WTC11 (cell line): ENCODE measurements around the gene HELLS. TPM values are rescaled to one million over a fixed set of nuclear protein-coding genes. Genes with fewer than 3 reads are reported as not detected.

ENCODE experiments used
- ATAC-seq: fragments of 200-7000 bp; cut with Tn5 transposase; 2 replicates; pipeline ENCODE4 v1.10.0; 2021; ENCODE audit warnings: mild to moderate bottlenecking, moderate library complexity
- CTCF ChIA-PET: fragments of 300-600 bp; sonication (Branson Sonifier 250); formaldehyde crosslinking; loops from one replicate; lab custom pipeline; 2021; ENCODE audit warnings: antibody characterized with exemption; lab: Charles Lee
- POLR2A ChIA-PET: fragments of 350-600 bp; sonication (Branson Sonifier 250); formaldehyde crosslinking; loops from one replicate; lab custom pipeline; 2021; ENCODE audit warnings: antibody characterized with exemption; lab: Charles Lee
- DNase-seq: peaks from one replicate; pipeline ENCODE4 v3.0.0; 2021; ENCODE audit warnings: low spot score
- H3K27ac Mint-ChIP-seq: 2 replicates; pipeline ENCODE4 v1.8.0; 2021; ENCODE audit warnings: mixed read lengths
- H3K27me3 Mint-ChIP-seq: 2 replicates; pipeline ENCODE4 v1.8.0; 2021; ENCODE audit warnings: low read depth, mild to moderate bottlenecking, moderate library complexity, mixed read lengths
- H3K36me3 Mint-ChIP-seq: 2 replicates; pipeline ENCODE4 v1.8.0; 2021; ENCODE audit warnings: mixed read lengths
- H3K4me1 Mint-ChIP-seq: 2 replicates; pipeline ENCODE4 v1.8.0; 2022; ENCODE audit warnings: mixed read lengths
- H3K4me3 Mint-ChIP-seq: 2 replicates; pipeline ENCODE4 v1.8.0; 2021; ENCODE audit warnings: mild to moderate bottlenecking, moderate library complexity, mixed read lengths
- H3K9me3 Mint-ChIP-seq: 2 replicates; pipeline ENCODE4 v1.8.0; 2021; ENCODE audit warnings: mixed read lengths
- CREM ChIP-seq: sonication (generic); formaldehyde crosslinking; IDR thresholded peaks from 2 replicates; pipeline ENCODE4 v1.8.1; 2022; ENCODE audit warnings: mild to moderate bottlenecking, missing genetic modification reagents, moderate library complexity
- ESRRA ChIP-seq: sonication (generic); formaldehyde crosslinking; IDR thresholded peaks from 2 replicates; pipeline ENCODE4 v1.8.1; 2022; ENCODE audit warnings: mild to moderate bottlenecking, missing genetic modification reagents, borderline replicate concordance
- GRHL2 ChIP-seq: fragments of 250-450 bp; sonication (Bioruptor Pico); IDR thresholded peaks from 2 replicates; pipeline ENCODE4 v1.8.0; 2022; ENCODE audit warnings: mild to moderate bottlenecking, moderate library complexity; ENCODE audit not compliant: insufficient replicate concordance, severe bottlenecking
- JAZF1 ChIP-seq: fragments of 250-450 bp; sonication (Bioruptor Pico); IDR thresholded peaks from 2 replicates; pipeline ENCODE4 v1.9.0; 2021; ENCODE audit warnings: moderate library complexity, mild to moderate bottlenecking, inconsistent platforms
- NFATC4 ChIP-seq: fragments of 250-450 bp; sonication (Bioruptor Pico); IDR thresholded peaks from 2 replicates; pipeline ENCODE4 v1.9.0; 2021; ENCODE audit warnings: mild to moderate bottlenecking
- SMAD3 ChIP-seq: sonication (generic); formaldehyde crosslinking; IDR thresholded peaks from 2 replicates; pipeline ENCODE4 v1.8.0; 2022; ENCODE audit warnings: missing genetic modification reagents, mild to moderate bottlenecking, borderline replicate concordance
- TEAD1 ChIP-seq: sonication (generic); formaldehyde crosslinking; IDR thresholded peaks from 2 replicates; pipeline ENCODE4 v1.8.0; 2022; ENCODE audit warnings: mild to moderate bottlenecking, missing genetic modification reagents
- TEAD4 ChIP-seq: sonication (generic); formaldehyde crosslinking; IDR thresholded peaks from 2 replicates; pipeline ENCODE4 v1.8.0; 2022; ENCODE audit warnings: mild to moderate bottlenecking, missing genetic modification reagents
- ZNF317 ChIP-seq: sonication (generic); formaldehyde crosslinking; IDR thresholded peaks from 2 replicates; pipeline ENCODE4 v1.8.1; 2023; ENCODE audit warnings: low read depth, mild to moderate bottlenecking, moderate library complexity, missing genetic modification reagents, borderline replicate concordance
- ZNF671 ChIP-seq: fragments of 250-450 bp; sonication (Bioruptor Pico); IDR thresholded peaks from 2 replicates; pipeline ENCODE4 v1.8.0; 2021; ENCODE audit warnings: mild to moderate bottlenecking
- total RNA-seq: library from RNA; stranded (reverse); gene quantifications from 3 replicates; pipeline ENCODE4 v1.2.3, GENCODE V29; 2021
- TF ChIP-seq, protein P1 (sequence below): sonication (generic); formaldehyde crosslinking; IDR thresholded peaks from 2 replicates; pipeline ENCODE4 v1.8.0; 2022; ENCODE audit warnings: missing genetic modification reagents
- TF ChIP-seq, protein P2 (sequence below): sonication (generic); formaldehyde crosslinking; IDR thresholded peaks from 2 replicates; pipeline ENCODE4 v1.8.0; 2022; ENCODE audit warnings: mild to moderate bottlenecking, missing genetic modification reagents
- TF ChIP-seq, protein P3 (sequence below): sonication (generic); formaldehyde crosslinking; IDR thresholded peaks from 2 replicates; pipeline ENCODE4 v1.8.1; 2023; ENCODE audit warnings: mild to moderate bottlenecking, missing genetic modification reagents
- TF ChIP-seq, protein P4 (sequence below): fragments of 250-450 bp; sonication (Bioruptor Pico); IDR thresholded peaks from 2 replicates; pipeline ENCODE4 v1.9.0; 2021; ENCODE audit warnings: mild to moderate bottlenecking
- TF ChIP-seq, protein P5 (sequence below): sonication (generic); formaldehyde crosslinking; IDR thresholded peaks from 2 replicates; pipeline ENCODE4 v1.8.1; 2023; ENCODE audit warnings: mild to moderate bottlenecking, missing genetic modification reagents, moderate library complexity
- TF ChIP-seq, protein P6 (sequence below): sonication (generic); formaldehyde crosslinking; IDR thresholded peaks from 2 replicates; pipeline ENCODE4 v1.8.1; 2023; ENCODE audit warnings: mild to moderate bottlenecking, missing genetic modification reagents, moderate library complexity
- TF ChIP-seq, protein P7 (sequence below): sonication (generic); formaldehyde crosslinking; conservative IDR thresholded peaks from 2 replicates; pipeline ENCODE4 v1.8.1; 2023; ENCODE audit warnings: mild to moderate bottlenecking, low read depth, missing genetic modification reagents, moderate library complexity
- TF ChIP-seq, protein P8 (sequence below): sonication (generic); formaldehyde crosslinking; IDR thresholded peaks from 2 replicates; pipeline ENCODE4 v1.8.0; 2023; ENCODE audit warnings: mild to moderate bottlenecking, missing genetic modification reagents

HELLS gene
- total RNA-seq, 1 experiment from 2014 or later, result 419 TPM

DNA sequence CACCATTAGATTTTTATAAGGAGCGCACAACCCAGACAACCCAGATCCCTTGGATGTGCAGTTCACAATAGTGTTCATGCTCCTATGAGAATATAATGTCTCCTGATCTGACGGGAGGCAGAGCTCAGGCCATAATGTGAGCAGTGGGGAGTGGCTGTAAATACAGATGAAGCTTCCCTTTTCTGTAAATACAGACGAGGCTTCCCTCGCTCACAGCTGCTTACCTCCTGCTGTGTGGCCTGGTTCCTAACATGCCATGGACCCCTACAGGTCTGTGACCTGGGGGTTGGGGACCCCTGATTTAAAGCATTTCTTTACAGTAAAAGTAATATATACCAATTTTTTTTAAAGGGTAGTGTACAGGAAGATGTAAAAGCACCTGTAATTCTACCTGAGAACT, 33.2 kb downstream of the HELLS start (continued):
- TF ChIP-seq, protein P1, sequence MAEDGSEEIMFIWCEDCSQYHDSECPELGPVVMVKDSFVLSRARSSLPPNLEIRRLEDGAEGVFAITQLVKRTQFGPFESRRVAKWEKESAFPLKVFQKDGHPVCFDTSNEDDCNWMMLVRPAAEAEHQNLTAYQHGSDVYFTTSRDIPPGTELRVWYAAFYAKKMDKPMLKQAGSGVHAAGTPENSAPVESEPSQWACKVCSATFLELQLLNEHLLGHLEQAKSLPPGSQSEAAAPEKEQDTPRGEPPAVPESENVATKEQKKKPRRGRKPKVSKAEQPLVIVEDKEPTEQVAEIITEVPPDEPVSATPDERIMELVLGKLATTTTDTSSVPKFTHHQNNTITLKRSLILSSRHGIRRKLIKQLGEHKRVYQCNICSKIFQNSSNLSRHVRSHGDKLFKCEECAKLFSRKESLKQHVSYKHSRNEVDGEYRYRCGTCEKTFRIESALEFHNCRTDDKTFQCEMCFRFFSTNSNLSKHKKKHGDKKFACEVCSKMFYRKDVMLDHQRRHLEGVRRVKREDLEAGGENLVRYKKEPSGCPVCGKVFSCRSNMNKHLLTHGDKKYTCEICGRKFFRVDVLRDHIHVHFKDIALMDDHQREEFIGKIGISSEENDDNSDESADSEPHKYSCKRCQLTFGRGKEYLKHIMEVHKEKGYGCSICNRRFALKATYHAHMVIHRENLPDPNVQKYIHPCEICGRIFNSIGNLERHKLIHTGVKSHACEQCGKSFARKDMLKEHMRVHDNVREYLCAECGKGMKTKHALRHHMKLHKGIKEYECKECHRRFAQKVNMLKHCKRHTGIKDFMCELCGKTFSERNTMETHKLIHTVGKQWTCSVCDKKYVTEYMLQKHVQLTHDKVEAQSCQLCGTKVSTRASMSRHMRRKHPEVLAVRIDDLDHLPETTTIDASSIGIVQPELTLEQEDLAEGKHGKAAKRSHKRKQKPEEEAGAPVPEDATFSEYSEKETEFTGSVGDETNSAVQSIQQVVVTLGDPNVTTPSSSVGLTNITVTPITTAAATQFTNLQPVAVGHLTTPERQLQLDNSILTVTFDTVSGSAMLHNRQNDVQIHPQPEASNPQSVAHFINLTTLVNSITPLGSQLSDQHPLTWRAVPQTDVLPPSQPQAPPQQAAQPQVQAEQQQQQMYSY, result no peak
- TF ChIP-seq GRHL2 (no peak), SMAD3 (no peak), NFATC4 (CRISPR knock-in tag) (no peak)
- TF ChIP-seq, protein P2, sequence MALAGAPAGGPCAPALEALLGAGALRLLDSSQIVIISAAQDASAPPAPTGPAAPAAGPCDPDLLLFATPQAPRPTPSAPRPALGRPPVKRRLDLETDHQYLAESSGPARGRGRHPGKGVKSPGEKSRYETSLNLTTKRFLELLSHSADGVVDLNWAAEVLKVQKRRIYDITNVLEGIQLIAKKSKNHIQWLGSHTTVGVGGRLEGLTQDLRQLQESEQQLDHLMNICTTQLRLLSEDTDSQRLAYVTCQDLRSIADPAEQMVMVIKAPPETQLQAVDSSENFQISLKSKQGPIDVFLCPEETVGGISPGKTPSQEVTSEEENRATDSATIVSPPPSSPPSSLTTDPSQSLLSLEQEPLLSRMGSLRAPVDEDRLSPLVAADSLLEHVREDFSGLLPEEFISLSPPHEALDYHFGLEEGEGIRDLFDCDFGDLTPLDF (CRISPR knock-in tag), result no peak
- TF ChIP-seq, protein P3, sequence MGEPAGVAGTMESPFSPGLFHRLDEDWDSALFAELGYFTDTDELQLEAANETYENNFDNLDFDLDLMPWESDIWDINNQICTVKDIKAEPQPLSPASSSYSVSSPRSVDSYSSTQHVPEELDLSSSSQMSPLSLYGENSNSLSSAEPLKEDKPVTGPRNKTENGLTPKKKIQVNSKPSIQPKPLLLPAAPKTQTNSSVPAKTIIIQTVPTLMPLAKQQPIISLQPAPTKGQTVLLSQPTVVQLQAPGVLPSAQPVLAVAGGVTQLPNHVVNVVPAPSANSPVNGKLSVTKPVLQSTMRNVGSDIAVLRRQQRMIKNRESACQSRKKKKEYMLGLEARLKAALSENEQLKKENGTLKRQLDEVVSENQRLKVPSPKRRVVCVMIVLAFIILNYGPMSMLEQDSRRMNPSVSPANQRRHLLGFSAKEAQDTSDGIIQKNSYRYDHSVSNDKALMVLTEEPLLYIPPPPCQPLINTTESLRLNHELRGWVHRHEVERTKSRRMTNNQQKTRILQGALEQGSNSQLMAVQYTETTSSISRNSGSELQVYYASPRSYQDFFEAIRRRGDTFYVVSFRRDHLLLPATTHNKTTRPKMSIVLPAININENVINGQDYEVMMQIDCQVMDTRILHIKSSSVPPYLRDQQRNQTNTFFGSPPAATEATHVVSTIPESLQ, result no peak

DNA sequence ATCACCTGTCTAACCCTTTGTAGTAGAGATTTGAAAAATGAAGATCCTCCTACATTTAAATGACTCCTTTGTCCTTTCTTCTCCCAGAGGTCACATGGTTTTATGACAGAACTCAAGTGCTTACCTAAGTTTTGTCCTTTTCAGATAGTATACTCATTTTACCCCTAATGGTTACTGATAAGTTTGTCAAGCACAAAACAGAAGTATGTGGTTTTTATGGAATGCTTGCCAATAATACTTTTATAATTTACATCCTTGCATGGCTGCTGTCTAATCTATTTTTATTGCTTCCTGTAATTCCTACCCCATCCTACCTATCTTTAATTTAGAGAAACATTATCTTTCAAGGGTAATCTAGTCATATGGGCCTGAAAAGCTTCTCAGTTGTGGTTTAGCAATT, 37.5 kb downstream of the HELLS start:
- no peaks in the 10 kb centered on the region for H3K4me1 Mint-ChIP-seq
- ChIA-PET POLR2A (no interaction called here), CTCF (no interaction called here)
- no peak overlapping the region for H3K4me3 Mint-ChIP-seq
- H3K36me3 Mint-ChIP-seq, result peaks cover 54% of the 10 kb centered on the region
- H3K27me3 Mint-ChIP-seq, result no peaks in the 10 kb centered on the region
- H3K27ac Mint-ChIP-seq, result no peak overlapping the region
- no peaks in the 10 kb centered on the region for H3K9me3 Mint-ChIP-seq
- DNase-seq (no peak), ATAC-seq (no peak)
- TF ChIP-seq ESRRA, result no peak
- TF ChIP-seq, protein P4, sequence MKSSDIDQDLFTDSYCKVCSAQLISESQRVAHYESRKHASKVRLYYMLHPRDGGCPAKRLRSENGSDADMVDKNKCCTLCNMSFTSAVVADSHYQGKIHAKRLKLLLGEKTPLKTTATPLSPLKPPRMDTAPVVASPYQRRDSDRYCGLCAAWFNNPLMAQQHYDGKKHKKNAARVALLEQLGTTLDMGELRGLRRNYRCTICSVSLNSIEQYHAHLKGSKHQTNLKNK, result no peak
- TF ChIP-seq, protein P5, sequence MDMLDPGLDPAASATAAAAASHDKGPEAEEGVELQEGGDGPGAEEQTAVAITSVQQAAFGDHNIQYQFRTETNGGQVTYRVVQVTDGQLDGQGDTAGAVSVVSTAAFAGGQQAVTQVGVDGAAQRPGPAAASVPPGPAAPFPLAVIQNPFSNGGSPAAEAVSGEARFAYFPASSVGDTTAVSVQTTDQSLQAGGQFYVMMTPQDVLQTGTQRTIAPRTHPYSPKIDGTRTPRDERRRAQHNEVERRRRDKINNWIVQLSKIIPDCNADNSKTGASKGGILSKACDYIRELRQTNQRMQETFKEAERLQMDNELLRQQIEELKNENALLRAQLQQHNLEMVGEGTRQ, result no peak
- TF ChIP-seq TEAD1 (CRISPR knock-in tag), result no peak
- no peak for TF ChIP-seq ZNF671 (CRISPR knock-in tag)
- no peak for TF ChIP-seq CREM (CRISPR knock-in tag)
- no peak for TF ChIP-seq TEAD4 (CRISPR knock-in tag)
- no peak for TF ChIP-seq ZNF317 (CRISPR knock-in tag)
- TF ChIP-seq, protein P6, sequence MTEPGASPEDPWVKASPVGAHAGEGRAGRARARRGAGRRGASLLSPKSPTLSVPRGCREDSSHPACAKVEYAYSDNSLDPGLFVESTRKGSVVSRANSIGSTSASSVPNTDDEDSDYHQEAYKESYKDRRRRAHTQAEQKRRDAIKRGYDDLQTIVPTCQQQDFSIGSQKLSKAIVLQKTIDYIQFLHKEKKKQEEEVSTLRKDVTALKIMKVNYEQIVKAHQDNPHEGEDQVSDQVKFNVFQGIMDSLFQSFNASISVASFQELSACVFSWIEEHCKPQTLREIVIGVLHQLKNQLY (CRISPR knock-in tag), result no peak
- TF ChIP-seq JAZF1, result no peak
- TF ChIP-seq, protein P7, sequence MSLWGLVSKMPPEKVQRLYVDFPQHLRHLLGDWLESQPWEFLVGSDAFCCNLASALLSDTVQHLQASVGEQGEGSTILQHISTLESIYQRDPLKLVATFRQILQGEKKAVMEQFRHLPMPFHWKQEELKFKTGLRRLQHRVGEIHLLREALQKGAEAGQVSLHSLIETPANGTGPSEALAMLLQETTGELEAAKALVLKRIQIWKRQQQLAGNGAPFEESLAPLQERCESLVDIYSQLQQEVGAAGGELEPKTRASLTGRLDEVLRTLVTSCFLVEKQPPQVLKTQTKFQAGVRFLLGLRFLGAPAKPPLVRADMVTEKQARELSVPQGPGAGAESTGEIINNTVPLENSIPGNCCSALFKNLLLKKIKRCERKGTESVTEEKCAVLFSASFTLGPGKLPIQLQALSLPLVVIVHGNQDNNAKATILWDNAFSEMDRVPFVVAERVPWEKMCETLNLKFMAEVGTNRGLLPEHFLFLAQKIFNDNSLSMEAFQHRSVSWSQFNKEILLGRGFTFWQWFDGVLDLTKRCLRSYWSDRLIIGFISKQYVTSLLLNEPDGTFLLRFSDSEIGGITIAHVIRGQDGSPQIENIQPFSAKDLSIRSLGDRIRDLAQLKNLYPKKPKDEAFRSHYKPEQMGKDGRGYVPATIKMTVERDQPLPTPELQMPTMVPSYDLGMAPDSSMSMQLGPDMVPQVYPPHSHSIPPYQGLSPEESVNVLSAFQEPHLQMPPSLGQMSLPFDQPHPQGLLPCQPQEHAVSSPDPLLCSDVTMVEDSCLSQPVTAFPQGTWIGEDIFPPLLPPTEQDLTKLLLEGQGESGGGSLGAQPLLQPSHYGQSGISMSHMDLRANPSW (CRISPR knock-in tag), result no peak
- TF ChIP-seq, protein P3, result no peak
- TF ChIP-seq, protein P8, sequence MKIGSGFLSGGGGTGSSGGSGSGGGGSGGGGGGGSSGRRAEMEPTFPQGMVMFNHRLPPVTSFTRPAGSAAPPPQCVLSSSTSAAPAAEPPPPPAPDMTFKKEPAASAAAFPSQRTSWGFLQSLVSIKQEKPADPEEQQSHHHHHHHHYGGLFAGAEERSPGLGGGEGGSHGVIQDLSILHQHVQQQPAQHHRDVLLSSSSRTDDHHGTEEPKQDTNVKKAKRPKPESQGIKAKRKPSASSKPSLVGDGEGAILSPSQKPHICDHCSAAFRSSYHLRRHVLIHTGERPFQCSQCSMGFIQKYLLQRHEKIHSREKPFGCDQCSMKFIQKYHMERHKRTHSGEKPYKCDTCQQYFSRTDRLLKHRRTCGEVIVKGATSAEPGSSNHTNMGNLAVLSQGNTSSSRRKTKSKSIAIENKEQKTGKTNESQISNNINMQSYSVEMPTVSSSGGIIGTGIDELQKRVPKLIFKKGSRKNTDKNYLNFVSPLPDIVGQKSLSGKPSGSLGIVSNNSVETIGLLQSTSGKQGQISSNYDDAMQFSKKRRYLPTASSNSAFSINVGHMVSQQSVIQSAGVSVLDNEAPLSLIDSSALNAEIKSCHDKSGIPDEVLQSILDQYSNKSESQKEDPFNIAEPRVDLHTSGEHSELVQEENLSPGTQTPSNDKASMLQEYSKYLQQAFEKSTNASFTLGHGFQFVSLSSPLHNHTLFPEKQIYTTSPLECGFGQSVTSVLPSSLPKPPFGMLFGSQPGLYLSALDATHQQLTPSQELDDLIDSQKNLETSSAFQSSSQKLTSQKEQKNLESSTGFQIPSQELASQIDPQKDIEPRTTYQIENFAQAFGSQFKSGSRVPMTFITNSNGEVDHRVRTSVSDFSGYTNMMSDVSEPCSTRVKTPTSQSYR (CRISPR knock-in tag), result no peak
